ENCODE results near the gene FNDC3B. TPM values are rescaled to one million over a fixed set of nuclear protein-coding genes. Genes with fewer than 3 reads are reported as not detected.

The FNDC3B gene
- total and polyA plus RNA-seq, 3 donors from 2014 or later, result 24.2 to 63.5 (median 57.7) TPM

- Histone ChIP-seq H3K9me3 (no peaks in the 10 kb centered on the region), H3K4me3 (no peak overlapping the region), H3K4me1 (peaks cover 6% of the 10 kb centered on the region), H3K36me3 (ENCODE audit: low read depth, missing control alignments) (no peaks in the 10 kb centered on the region), H3K27ac (no peak overlapping the region), H3K27me3 (no peaks in the 10 kb centered on the region)
- no peak for DNase-seq
- WGBS, 2 donors, result 92 to 97% methylated on average over 4 of the region's 4 CpGs
- TF ChIP-seq CTCF (IDR thresholded peaks at IDR 0.05) (no peak), POLR2A (IDR thresholded peaks at IDR 0.05) (no peak)
- intact Hi-C loops (cut with DNase I; ENCODE audit: low total_unique reads), result no loop called here
Observed at GRCh38 chr3:172191629-172192028, 152.3 kb downstream of the FNDC3B start.

- H3K4me3 ChIP-seq, result no peak overlapping the region
- peaks cover 6% of the 10 kb centered on the region for H3K4me1 ChIP-seq
- no peaks in the 10 kb centered on the region for H3K9me3 ChIP-seq
- no peaks in the 10 kb centered on the region for H3K36me3 ChIP-seq (ENCODE audit: low read depth, missing control alignments)
- H3K27ac ChIP-seq, result no peak overlapping the region
- intact Hi-C loops (cut with DNase I; ENCODE audit: low total_unique reads), result no loop called here
- DNase-seq, result no peak
- H3K27me3 ChIP-seq, result no peaks in the 10 kb centered on the region
- 63 to 83% methylated on average over 2 to 3 of the region's 3 CpGs for WGBS, 2 donors
- TF ChIP-seq CTCF (IDR thresholded peaks at IDR 0.05), result no peak
Observed at GRCh38 chr3:172192830-172193415, 153.5 kb downstream of the FNDC3B start.

GRCh38 chr3:172193436-172193835 lies 154.1 kb downstream of the FNDC3B start:
- H3K9me3 ChIP-seq, result no peaks in the 10 kb centered on the region
- no peaks in the 10 kb centered on the region for H3K27me3 ChIP-seq
- peaks cover 6% of the 10 kb centered on the region for H3K4me1 ChIP-seq
- no peak overlapping the region for H3K4me3 ChIP-seq
- DNase-seq, result no peak
- TF ChIP-seq POLR2A (IDR thresholded peaks at IDR 0.05) (no peak), CTCF (IDR thresholded peaks at IDR 0.05) (no peak)
- intact Hi-C loops (cut with DNase I; ENCODE audit: low total_unique reads), result no loop called here
- H3K36me3 ChIP-seq (ENCODE audit: low read depth, missing control alignments), result no peaks in the 10 kb centered on the region
- H3K27ac ChIP-seq, result no peak overlapping the region
- WGBS, 2 donors, result 96 to 100% methylated on average over 1 of the region's 1 CpG

GRCh38 chr3:172194702-172195406 lies 155.5 kb downstream of the FNDC3B start:
- peaks cover 6% of the 10 kb centered on the region for H3K4me1 ChIP-seq
- TF ChIP-seq POLR2A (IDR thresholded peaks at IDR 0.05), result no peak
- no peak for TF ChIP-seq CTCF (IDR thresholded peaks at IDR 0.05)
- no peak overlapping the region for H3K4me3 ChIP-seq
- intact Hi-C loops (cut with DNase I; ENCODE audit: low total_unique reads), result no loop called here
- DNase-seq, result no peak
- WGBS, 2 donors, result 60 to 63% methylated on average over 4 of the region's 4 CpGs
- H3K9me3 ChIP-seq, result no peaks in the 10 kb centered on the region
- no peak overlapping the region for H3K27ac ChIP-seq
- no peaks in the 10 kb centered on the region for H3K36me3 ChIP-seq (ENCODE audit: low read depth, missing control alignments)
- no peaks in the 10 kb centered on the region for H3K27me3 ChIP-seq

- Histone ChIP-seq H3K4me3 (no peak overlapping the region), H3K27me3 (no peaks in the 10 kb centered on the region), H3K27ac (no peak overlapping the region), H3K9me3 (no peaks in the 10 kb centered on the region), H3K4me1 (peaks cover 6% of the 10 kb centered on the region), H3K36me3 (ENCODE audit: low read depth, missing control alignments) (no peaks in the 10 kb centered on the region)
- DNase-seq, result no peak
- intact Hi-C loops (cut with DNase I; ENCODE audit: low total_unique reads), result no loop called here
- TF ChIP-seq CTCF (IDR thresholded peaks at IDR 0.05) (no peak), POLR2A (IDR thresholded peaks at IDR 0.05) (no peak)
- 35 to 36% methylated on average over 1 of the region's 1 CpG for WGBS, 2 donors
Observed at GRCh38 chr3:172195407-172195754, 156.0 kb downstream of the FNDC3B start.

Measured in testis (tissue), 3 donors.